K562 (cell line): Measurements from ENCODE around the gene PADI1. TPM values are rescaled to one million over a fixed set of nuclear protein-coding genes. Genes with fewer than 3 reads are reported as not detected.

Source experiments
- ATAC-seq: fragments of 200-7000 bp; cut with Tn5 transposase; 3 replicates; pipeline ENCODE4 v1.9.1; 2020; ENCODE audit warnings: moderate library complexity
- BruUV-seq: library from RNA; stranded (reverse); fragments of 400-500 nt; replicated peaks from 2 replicates; lab custom pipeline; 2021; lab: Mats Ljungman, UMichigan
- CTCF ChIA-PET: fragments of 300-600 bp; formaldehyde crosslinking; extraction: SDS; loops from one replicate; lab custom pipeline; 2021; ENCODE audit warnings: low intra/inter-chr PET ratio; lab: Yijun Ruan, JAX
- POLR2A ChIA-PET: fragments of 300-600, 350-650 bp; sonication (Branson Sonifier 250); formaldehyde crosslinking; extraction: SDS; loops from one replicate; lab custom pipeline; 2021; ENCODE audit warnings: antibody characterized with exemption, inconsistent platforms; lab: Yijun Ruan, JAX
- DNase-seq, 4 experiments: peaks; one replicate each; pipeline versions ENCODE4 v3.0.0 to v3.0.0-alpha.2; 2011 to 2018; ENCODE audit warnings: low spot score in 3 of 4, mixed read lengths in 3 of 4; ENCODE audit errors: extremely low read depth in 1 of 4
- FAIRE-seq: peaks from 2 replicates; lab custom pipeline; 2011; peaks lifted over from hg19 to GRCh38; lab: Jason Lieb, UNC
- H2AFZ ChIP-seq: 2 replicates; pipeline ENCODE4 v1.6.0; 2011; ENCODE audit warnings: low read depth, low read length, control low read depth, inconsistent platforms
- H3K27ac ChIP-seq: fragments of 200-600 bp; 3 replicates; pipeline ENCODE4 v1.8.0; 2011; ENCODE audit warnings: low read depth, mild to moderate bottlenecking, control low read depth, inconsistent platforms, low read length, moderate library complexity, mixed read lengths; ENCODE audit errors: extremely low read depth
- H3K27me3 ChIP-seq, 2 experiments: fragments of 300-600 bp in 1 of 2; 2 replicates in 1 of 2; 3 replicates in 1 of 2; pipeline versions ENCODE4 v1.6.0 to v1.8.0; 2011; ENCODE audit warnings: inconsistent platforms in 2 of 2, low read length in 2 of 2, mild to moderate bottlenecking in 1 of 2, mixed read lengths in 1 of 2, moderate library complexity in 1 of 2; ENCODE audit not compliant: control insufficient read depth in 2 of 2, insufficient read depth in 2 of 2
- H3K36me3 ChIP-seq: fragments of 300-600 bp; 3 replicates; pipeline ENCODE4 v1.8.0; 2011; ENCODE audit warnings: mild to moderate bottlenecking, low read length, inconsistent platforms; ENCODE audit not compliant: control insufficient read depth, insufficient read depth
- H3K4me1 ChIP-seq, 2 experiments: fragments of 200-600 bp in 1 of 2; replicated peaks in 1 of 2; 2 replicates in 1 of 2; 3 replicates in 1 of 2; pipeline versions ENCODE4 v1.5.1 to v1.8.0; 2011; ENCODE audit warnings: inconsistent platforms in 2 of 2, low read length in 2 of 2, mild to moderate bottlenecking in 1 of 2, mixed read lengths in 1 of 2, moderate library complexity in 1 of 2; ENCODE audit not compliant: control insufficient read depth in 2 of 2, insufficient read depth in 2 of 2
- H3K4me2 ChIP-seq: 2 replicates; pipeline ENCODE4 v1.6.1; 2011; ENCODE audit warnings: low read length, control low read depth, inconsistent platforms, mixed read lengths; ENCODE audit not compliant: insufficient read depth
- H3K4me3 ChIP-seq: fragments of 200-600 bp; sonication (generic), shearing (Covaris generic); 2 replicates; pipeline ENCODE4 v1.5.1; 2016; ENCODE audit warnings: control low read depth, inconsistent platforms
- H3K79me2 ChIP-seq: fragments of 200-600 bp; 3 replicates; pipeline ENCODE4 v1.8.0; 2011; ENCODE audit warnings: low read length, inconsistent platforms; ENCODE audit not compliant: control insufficient read depth, insufficient read depth
- H3K9ac ChIP-seq, 2 experiments: 2 replicates each; pipeline versions ENCODE4 v1.6.0 to v1.6.1; 2011; ENCODE audit warnings: low read depth in 2 of 2, low read length in 2 of 2, control low read depth in 1 of 2, inconsistent platforms in 1 of 2, mild to moderate bottlenecking in 1 of 2, mixed read lengths in 1 of 2; ENCODE audit not compliant: insufficient read depth in 1 of 2
- H3K9me1 ChIP-seq: one replicate; pipeline ENCODE4 v1.6.0; 2011; ENCODE audit warnings: inconsistent platforms, mild to moderate bottlenecking, low read length, moderate library complexity; ENCODE audit not compliant: control insufficient read depth, insufficient read depth
- H3K9me3 ChIP-seq: replicated peaks from 2 replicates; pipeline ENCODE4 v1.5.1; 2011; ENCODE audit warnings: low read depth, low read length, inconsistent platforms; ENCODE audit not compliant: control insufficient read depth, insufficient read depth
- H4K20me1 ChIP-seq: replicated peaks from 2 replicates; pipeline ENCODE4 v1.6.1; 2011; ENCODE audit warnings: low read length, inconsistent platforms, mixed read lengths; ENCODE audit not compliant: control insufficient read depth, insufficient read depth
- CLOCK ChIP-seq: fragments of 250-450 bp; sonication (Bioruptor Pico); IDR thresholded peaks from 2 replicates; pipeline ENCODE4 v1.4.0; 2020; ENCODE audit warnings: mild to moderate bottlenecking, moderate library complexity, borderline replicate concordance
- NRF1 ChIP-seq, 2 experiments: fragments of 450-650 bp; IDR thresholded peaks in 1 of 2; conservative IDR thresholded peaks in 1 of 2; 2 replicates each; pipeline ENCODE4 v1.6.1; 2014; ENCODE audit warnings: mild to moderate bottlenecking in 2 of 2
- WGBS: fragments of 100-300 bp; shearing (Covaris generic); methylation state at CpG from one replicate; pipeline ENCODE4 v1.1.6; 2016; ENCODE audit warnings: low coverage, mixed read lengths; ENCODE audit not compliant: insufficient coverage; ENCODE audit errors: missing lambda C conversion rate; 5-methylcytosine and 5-hydroxymethylcytosine counted together
- in situ Hi-C: fragments of 300-500 bp; cut with MboI; formaldehyde crosslinking; loops from 4 replicates; pipeline ENCODE4 v1.15.0; 2018; ENCODE audit warnings: inconsistent platforms, mixed read lengths
- intact Hi-C: fragments of 100-400 bp; cut with micrococcal nuclease; formaldehyde crosslinking; loops from 2 replicates; pipeline ENCODE4 v1.14.2; 2022
- polyA plus RNA-seq, 8 experiments: library from polyadenylated mRNA; depleted of rRNA in 4 of 8; stranded (reverse) in 5 of 8; unstranded in 3 of 8; fragments of >200 nt; fragmentation: Nextera tagmentation in 2 of 8; fragmentation: Illumina TruSeq in 1 of 8; extraction: Ambion mirVana in 2 of 8; extraction: Trizol in 1 of 8; gene quantifications; 2 replicates each; pipeline versions ENCODE4 v1.2.1 to v1.2.3, GENCODE V29; 2011 to 2014; ENCODE audit warnings: inconsistent platforms in 1 of 8, missing spikeins in 1 of 8
- total RNA-seq, 7 experiments: library from RNA; depleted of rRNA in 6 of 7; stranded (reverse); fragments of >200 nt in 6 of 7; fragmentation: Illumina TruSeq in 2 of 7; extraction: Trizol in 2 of 7; gene quantifications; 2 replicates each; pipeline versions ENCODE4 v1.2.1 to v1.2.3, GENCODE V29; 2011 to 2021; ENCODE audit warnings: low replicate concordance in 1 of 7

PADI1 gene
- total and polyA plus RNA-seq, 9 of the 15 experiments (the other 6 are each of a cell fraction or from before 2014, with no cell fraction given), result not detected

GRCh38 chr1:17272066-17272465, 67.1 kb downstream of the PADI1 start:
- TF ChIP-seq NRF1 (conservative IDR thresholded peaks at IDR 0.05 in 1 of 2, IDR thresholded peaks at IDR 0.05 in 1 of 2) (peak in 1 of 2 experiments; percentile 34; a peak in 1 of 4 replicates), CLOCK (CRISPR knock-in tag) (no peak)
- no peaks in the 10 kb centered on the region for H3K36me3 ChIP-seq
- POLR2A ChIA-PET, result interaction anchor here (0.7 to 1.8 kb wide), 3 partner anchors 9 to 320 kb away, joined by 3 to 6 read pairs (median 3); no protein-coding TSS in a partner anchor
- ATAC-seq, result no peak
- in situ Hi-C loops (no loop called here), intact Hi-C loops (no loop called here)
- no peaks in the 10 kb centered on the region for H3K4me1 ChIP-seq
- H3K4me3 ChIP-seq, result no peak overlapping the region
- H3K9ac ChIP-seq, result no peak overlapping the region
- no peak overlapping the region for H2AFZ ChIP-seq
- CTCF ChIA-PET, result no interaction called here
- H3K4me2 ChIP-seq, result no peak overlapping the region
- no peak for FAIRE-seq
- H3K27ac ChIP-seq, result no peak overlapping the region
- DNase-seq, result no peak
- H3K9me1 ChIP-seq, result peaks cover 5% of the 10 kb centered on the region
- H4K20me1 ChIP-seq, result peaks cover 7% of the 10 kb centered on the region
- no TSS peak for BruUV-seq
- WGBS, result 0% methylated on average over 6 of the region's 6 CpGs
- H3K27me3 ChIP-seq, result peaks cover 3 to 49% of the 10 kb centered on the region in 2 experiments; a peak in 4 of 5 replicates
- H3K9me3 ChIP-seq, result no peaks in the 10 kb centered on the region
- no peaks in the 10 kb centered on the region for H3K79me2 ChIP-seq
